Stimulated activated CD8-positive, alpha-beta memory T cell treated with anti-CD3 and anti-CD28 coated beads, Interleukin-15, amount 100 ng/mL, for 4 hours (primary cell): Measurements from ENCODE around the gene CHRM3.

Source experiments
- DNase-seq, 2 donors: peaks; one replicate each; pipeline ENCODE4 v3.0.0-alpha.2; 2020; ENCODE audit warnings: low read depth in 2 of 2

CHRM3 gene

DNA sequence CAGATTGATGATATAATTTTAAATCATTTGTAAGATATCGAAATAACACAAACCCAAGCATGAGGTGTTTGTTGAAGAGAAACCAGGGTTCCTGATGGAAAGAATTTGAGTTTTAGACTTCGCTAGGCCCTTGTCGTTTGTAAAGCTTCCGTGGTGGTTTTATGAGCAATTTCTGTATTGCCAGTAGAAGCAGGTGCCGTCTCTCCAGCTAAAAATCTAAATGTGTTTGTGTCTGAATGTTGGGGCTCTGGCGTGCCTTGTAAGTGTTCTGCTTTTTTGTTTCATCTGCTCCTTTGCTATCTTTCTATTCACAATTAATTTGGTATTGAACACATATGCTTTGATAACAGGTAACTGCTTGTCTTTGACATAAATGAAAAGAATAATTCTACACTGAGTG lies 27.5 kb downstream of the CHRM3 start:
- no peak for DNase-seq

DNA sequence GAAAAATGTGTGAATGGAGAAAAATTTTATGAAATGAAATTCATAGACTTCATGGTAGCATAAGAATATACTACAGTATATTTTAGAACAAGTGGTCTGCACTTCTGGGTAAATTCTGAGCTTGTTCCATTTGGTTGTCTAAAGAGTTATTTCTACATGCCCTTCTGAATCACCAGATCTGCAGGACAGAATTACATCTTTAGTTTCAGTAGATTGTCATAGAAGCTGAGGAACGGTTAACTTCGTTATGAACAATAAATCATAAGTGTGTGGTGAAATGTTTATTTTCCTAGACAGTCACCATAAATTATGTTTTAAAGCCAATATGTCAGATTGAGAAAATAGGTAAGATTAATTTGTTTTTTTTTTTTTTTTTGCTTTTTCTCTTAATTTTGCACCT lies 30.9 kb downstream of the CHRM3 start:
- DNase-seq: no peak

DNA sequence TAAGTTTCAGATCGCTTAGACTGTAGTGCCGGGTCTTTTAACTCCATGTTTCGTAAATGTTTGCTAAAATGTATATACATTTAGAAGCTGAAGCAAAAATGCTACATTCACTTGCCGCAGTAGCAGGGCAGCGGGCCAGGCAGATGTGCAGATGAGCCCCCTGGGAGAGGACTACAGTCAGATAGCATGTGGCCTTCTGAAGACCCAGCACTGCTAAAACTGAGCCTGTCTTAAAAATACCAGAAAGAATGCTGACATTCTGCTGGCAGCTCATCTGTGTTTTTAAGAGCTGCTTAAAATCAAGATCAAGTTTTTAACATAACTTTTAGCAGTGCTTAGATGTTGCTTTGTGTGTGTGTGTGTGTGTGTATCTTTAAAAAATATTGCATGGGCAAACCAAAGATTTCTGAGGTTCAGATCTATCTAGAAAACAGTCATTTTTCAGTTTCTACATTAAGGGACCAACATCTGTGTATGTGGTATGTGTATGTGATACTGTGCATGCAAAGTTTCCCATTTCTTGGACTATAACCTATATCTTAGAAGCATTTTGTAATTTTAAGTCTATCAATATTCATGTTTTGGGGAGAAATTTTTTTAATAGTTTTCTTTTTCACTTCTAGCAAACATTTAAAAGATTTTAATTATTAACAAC lies 31.7 kb downstream of the CHRM3 start:
- DNase-seq: no peak

DNA sequence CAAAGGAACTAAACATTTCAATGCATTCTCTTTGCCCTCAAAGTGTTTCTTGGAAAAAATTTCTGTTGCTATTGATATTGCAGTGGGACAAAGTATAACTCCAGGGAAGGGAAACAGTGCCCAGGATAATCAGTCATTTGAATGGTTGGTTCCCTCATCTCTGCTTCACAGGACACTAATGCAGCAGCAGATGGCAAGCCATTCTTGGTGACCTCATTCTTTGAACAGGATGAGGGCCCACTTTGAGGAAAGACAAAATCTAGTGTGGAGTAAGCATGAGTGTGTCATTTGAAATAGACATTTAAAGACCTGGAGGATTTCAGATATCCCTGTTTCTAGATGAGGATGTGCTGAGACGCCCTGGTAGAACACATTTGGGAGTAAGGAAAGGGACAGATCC lies 32.3 kb downstream of the CHRM3 start:
- no peak for DNase-seq

DNA sequence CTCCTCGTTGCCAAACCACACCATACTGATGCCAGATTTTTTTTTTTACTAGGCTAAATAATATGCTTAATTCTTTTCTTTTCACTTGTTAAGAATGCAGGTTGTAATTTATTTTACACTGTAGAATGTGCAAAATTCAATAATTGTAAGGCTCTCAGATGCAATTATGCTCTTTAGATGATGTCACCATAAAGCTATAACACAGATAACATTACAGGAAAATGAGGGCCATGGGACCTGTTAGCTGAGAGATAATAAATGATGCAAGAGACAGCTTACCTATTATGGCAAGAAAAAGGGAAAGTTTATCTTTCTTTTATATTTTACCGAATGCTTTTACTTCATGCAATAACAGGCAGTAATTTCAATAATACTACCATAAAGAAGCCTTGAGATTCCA lies 35.4 kb downstream of the CHRM3 start:
- DNase-seq: no peak

DNA sequence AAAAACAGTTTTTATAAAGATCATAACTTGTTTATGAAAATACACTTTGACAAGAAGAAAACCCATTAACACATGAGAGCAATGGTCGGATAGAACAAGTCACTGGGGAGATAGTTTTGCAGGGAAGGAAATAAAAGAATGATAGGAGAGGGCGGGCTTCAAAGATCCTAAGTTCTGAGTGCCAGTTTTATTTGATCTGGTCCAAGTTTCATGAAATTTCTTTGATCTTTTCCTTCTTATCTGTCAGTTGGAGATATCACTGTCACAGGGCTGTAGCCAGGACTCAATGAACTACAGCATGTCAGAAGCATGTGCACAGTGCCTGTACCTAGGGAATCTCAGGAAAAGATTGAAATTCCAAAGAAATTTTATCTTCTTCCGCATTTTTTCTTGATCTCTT lies 36.5 kb downstream of the CHRM3 start:
- no peak for DNase-seq

DNA sequence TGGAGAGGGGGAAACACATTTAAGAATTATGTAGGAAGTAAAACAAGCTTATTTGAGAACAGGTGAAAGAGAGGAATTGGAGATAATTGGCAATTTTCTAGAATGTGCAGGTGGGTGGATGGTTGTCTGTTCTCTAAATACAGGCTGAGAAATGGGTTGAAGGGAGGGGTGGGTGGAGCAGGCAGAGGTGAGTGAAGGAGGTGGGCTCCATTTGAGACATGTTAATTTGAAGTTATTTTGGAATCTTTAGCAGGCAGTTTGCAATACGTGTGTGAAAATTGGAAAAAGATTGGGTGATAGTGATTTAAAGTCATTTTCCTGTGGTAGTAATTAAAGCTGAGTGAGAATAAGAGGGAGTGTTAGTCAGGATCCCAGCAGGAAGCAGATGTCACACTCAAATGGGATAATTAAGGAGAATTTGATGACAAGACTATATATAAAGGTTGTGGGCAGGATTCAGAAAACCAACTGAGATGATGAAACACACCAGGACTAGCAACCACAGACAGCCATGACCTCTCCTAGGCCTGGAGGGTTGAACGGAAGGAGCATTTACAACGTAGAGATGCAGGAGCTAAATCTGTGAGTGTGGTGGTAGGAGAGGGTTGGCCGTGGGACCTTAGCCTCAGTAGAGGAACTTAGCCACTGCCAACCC lies 40.6 kb downstream of the CHRM3 start:
- DNase-seq: no peak

DNA sequence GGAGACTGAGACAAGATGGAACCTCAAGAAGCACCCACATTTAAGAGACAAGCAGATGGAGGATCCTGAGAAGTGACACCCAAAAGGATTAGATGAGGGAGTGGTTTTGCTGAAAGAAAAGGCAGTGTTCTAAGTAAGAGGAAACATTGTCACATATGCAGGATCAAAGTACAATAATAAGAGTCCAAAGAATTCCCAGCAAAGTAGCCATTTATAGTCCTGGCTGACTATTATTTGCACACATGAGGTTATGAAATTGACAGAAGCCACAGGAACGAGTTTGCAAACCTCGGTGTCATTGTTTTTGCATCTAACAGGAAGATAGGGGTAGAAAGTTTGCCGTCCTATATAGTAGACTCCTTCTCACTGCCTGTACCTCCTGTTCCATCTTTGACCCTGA lies 41.3 kb downstream of the CHRM3 start:
- no peak for DNase-seq

DNA sequence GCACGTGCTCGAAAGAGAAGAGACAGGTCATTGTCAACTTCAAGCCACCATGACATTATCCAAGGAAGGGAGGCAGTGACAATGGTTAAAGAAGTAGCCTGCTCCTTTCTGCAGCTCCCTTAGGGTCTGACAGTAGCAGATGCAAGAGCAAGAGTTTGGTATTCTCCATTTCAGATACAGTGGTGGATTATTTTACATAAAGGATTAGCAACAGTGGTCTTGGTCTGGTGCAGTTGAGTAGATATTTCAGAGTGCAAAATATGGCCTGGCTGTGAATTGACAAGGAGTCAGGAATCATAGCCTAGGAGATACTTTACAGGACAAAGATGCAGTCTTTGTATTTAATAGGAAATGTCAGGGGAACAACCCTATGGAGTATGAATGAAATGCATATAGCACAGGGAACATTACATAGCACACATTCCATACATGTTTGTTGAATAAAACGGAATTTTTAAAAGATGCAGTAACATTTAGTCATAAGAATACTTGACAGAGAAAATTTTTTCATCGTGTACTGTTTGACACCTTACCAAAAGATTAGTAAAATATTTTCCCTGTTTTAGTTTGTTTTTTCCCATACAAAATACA lies 41.8 kb downstream of the CHRM3 start:
- DNase-seq: no peak

DNA sequence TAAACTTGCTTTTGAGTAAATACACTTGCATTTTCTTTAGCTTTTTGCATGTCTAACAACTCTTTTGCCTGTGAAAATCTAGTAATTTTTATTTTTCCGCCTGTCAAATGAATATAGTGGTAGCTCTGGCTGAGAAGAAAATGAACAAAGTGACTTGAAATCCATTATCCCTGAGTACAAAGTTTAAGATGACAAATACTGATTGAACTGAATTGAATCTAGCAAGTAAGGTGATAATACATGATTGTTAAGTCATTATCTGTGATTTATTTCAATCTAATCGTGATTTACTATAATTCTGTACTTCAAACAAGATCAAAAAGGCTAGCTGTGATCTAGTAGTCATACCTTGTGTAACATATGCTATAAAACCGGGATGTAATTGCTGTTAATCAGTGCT lies 42.8 kb downstream of the CHRM3 start:
- no peak for DNase-seq

DNA sequence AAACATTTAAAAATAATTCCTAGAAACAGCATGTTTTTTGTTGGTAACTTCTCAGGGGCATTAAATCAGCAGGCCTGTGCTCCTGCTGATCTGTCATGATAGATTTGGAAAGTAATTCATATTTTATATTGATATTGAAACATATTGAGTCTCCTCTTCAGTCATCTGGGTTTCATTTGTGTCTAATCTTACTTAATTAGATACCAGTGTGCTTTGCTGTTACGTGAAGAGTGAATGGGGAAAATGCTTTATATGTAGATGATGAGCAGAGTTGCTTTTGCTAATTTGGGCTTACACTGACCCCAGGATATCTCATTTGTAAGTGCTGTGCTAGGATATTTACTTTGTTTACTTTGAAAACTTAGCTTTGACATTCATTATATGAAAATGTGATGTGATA lies 45.9 kb downstream of the CHRM3 start:
- DNase-seq: no peak

DNA sequence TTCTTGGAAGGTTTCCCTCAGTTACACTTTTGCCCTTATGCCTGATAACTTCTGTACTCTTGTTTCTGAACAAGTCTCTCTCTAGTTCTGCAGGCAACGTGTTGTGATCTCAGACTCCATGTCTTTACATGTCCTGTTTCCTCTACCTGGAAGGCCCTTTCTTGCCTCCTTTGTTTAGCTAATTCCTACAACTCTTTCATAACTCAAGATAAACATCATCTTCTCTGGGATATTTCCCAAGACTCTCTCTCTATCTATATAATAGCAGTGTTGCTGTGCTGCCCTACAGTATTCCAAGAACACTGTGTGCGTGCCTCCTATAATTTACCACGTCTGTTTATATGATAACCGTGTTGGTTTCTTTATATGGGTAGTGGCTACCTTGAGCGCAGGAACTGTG lies 47.8 kb downstream of the CHRM3 start:
- DNase-seq: no peak
